Parathyroid adenoma (tissue), 2 donors: ENCODE measurements around the gene INPPL1.

Experiments
- H2AFZ ChIP-seq: fragments of 300-600 bp; sonication (generic); one replicate; pipeline ENCODE4 v1.7.0; 2017; ENCODE audit warnings: antibody characterized with exemption, mild to moderate bottlenecking
- H3K27ac ChIP-seq: fragments of 300-600 bp; sonication (generic); one replicate; pipeline ENCODE4 v1.7.0; 2017
- H3K27me3 ChIP-seq: fragments of 300-600 bp; sonication (generic); one replicate; pipeline ENCODE4 v1.7.0; 2017; ENCODE audit warnings: low read length; ENCODE audit not compliant: control insufficient read depth, insufficient read depth
- H3K36me3 ChIP-seq: fragments of 300-600 bp; sonication (generic); one replicate; pipeline ENCODE4 v1.7.0; 2017; ENCODE audit warnings: low read length; ENCODE audit not compliant: control insufficient read depth, insufficient read depth
- H3K4me1 ChIP-seq: fragments of 300-600 bp; sonication (generic); one replicate; pipeline ENCODE4 v1.7.0; 2017; ENCODE audit warnings: control low read depth
- H3K4me2 ChIP-seq: fragments of 300-600 bp; sonication (generic); one replicate; pipeline ENCODE4 v1.7.0; 2017; ENCODE audit warnings: low read length
- H3K4me3 ChIP-seq: fragments of 300-600 bp; sonication (generic); one replicate; pipeline ENCODE4 v1.7.0; 2017; ENCODE audit warnings: low read depth, low read length
- H3K79me2 ChIP-seq: fragments of 300-600 bp; sonication (generic); one replicate; pipeline ENCODE4 v1.7.0; 2017; ENCODE audit warnings: control low read depth
- H3K9ac ChIP-seq: fragments of 300-600 bp; sonication (generic); one replicate; pipeline ENCODE4 v1.7.0; 2017; ENCODE audit warnings: mild to moderate bottlenecking
- H3K9me3 ChIP-seq: fragments of 300-600 bp; sonication (generic); one replicate; pipeline ENCODE4 v1.7.0; 2017; ENCODE audit warnings: low read length; ENCODE audit not compliant: control insufficient read depth
- CTCF ChIP-seq: fragments of 300-600 bp; sonication (generic); IDR thresholded peaks from one replicate; pipeline ENCODE4 v1.7.0; 2017; ENCODE audit warnings: antibody characterized with exemption, mild to moderate bottlenecking
- donor health status: primary hyperparathyroidism.

INPPL1 gene

GRCh38 chr11:72228229-72228843, 3.8 kb downstream of the INPPL1 start:
- Histone ChIP-seq H3K36me3 (no peaks in the 10 kb centered on the region), H3K4me2 (no peak overlapping the region), H3K4me1 (no peaks in the 10 kb centered on the region), H3K79me2 (no peaks in the 10 kb centered on the region), H2AFZ (no peak overlapping the region), H3K9ac (no peak overlapping the region), H3K4me3 (no peak overlapping the region), H3K9me3 (no peaks in the 10 kb centered on the region), H3K27ac (no peak overlapping the region), H3K27me3 (no peaks in the 10 kb centered on the region)
- no peak for TF ChIP-seq CTCF

DNA sequence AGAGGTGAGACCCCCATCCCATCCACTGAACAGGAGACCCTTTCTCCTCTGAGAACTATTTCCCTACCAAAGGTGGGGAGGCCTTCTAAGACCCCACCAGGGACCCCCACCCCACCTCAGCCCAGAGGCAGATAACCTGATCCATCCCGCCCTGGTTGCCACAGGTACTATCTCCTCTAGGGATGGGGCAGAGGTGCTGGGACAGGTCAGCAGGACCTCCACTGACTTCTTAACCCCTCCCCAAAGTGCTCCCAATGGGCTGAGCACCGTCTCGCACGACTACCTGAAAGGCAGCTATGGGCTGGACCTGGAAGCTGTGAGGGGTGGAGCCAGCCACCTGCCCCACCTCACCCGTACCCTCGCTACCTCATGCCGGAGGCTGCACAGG, 4.3 kb downstream of the INPPL1 start:
- Histone ChIP-seq H3K4me2 (no peak overlapping the region), H3K36me3 (no peaks in the 10 kb centered on the region), H3K79me2 (no peaks in the 10 kb centered on the region), H3K9ac (no peak overlapping the region), H3K9me3 (no peaks in the 10 kb centered on the region), H3K27me3 (no peaks in the 10 kb centered on the region), H3K4me3 (no peak overlapping the region), H3K4me1 (no peaks in the 10 kb centered on the region), H2AFZ (no peak overlapping the region), H3K27ac (no peak overlapping the region)
- TF ChIP-seq CTCF, result no peak

DNA sequence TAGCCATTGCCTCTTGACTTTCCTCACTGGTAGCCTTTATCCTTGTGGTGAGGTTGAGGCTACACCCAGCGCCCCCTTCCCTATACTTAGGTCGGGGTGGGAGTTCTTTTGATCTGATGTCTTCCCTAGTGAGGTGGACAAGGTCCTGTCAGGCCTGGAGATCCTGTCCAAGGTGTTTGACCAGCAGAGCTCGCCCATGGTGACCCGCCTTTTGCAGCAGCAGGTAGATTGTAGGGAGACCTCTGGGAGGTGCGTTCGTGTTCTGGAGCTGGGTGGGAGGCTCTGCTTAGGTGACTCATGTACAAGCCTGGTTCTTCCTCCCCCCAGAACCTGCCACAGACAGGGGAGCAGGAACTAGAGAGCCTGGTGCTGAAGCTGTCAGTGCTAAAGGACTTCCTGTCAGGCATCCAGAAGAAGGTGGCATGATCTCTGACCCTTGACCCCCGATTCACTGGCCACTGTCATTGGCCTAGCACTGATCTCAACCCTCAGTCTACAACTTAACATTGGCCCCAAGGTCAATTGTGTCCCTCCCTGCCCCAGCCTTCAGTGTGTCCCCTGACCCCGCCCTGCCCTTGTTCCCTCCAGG, 4.9 kb downstream of the INPPL1 start:
- Histone ChIP-seq H3K79me2 (no peaks in the 10 kb centered on the region), H3K27ac (no peak overlapping the region), H3K4me2 (no peak overlapping the region), H3K4me3 (no peak overlapping the region), H3K36me3 (no peaks in the 10 kb centered on the region), H3K4me1 (no peaks in the 10 kb centered on the region), H2AFZ (no peak overlapping the region), H3K27me3 (no peaks in the 10 kb centered on the region), H3K9me3 (no peaks in the 10 kb centered on the region), H3K9ac (no peak overlapping the region)
- TF ChIP-seq CTCF, result no peak

DNA sequence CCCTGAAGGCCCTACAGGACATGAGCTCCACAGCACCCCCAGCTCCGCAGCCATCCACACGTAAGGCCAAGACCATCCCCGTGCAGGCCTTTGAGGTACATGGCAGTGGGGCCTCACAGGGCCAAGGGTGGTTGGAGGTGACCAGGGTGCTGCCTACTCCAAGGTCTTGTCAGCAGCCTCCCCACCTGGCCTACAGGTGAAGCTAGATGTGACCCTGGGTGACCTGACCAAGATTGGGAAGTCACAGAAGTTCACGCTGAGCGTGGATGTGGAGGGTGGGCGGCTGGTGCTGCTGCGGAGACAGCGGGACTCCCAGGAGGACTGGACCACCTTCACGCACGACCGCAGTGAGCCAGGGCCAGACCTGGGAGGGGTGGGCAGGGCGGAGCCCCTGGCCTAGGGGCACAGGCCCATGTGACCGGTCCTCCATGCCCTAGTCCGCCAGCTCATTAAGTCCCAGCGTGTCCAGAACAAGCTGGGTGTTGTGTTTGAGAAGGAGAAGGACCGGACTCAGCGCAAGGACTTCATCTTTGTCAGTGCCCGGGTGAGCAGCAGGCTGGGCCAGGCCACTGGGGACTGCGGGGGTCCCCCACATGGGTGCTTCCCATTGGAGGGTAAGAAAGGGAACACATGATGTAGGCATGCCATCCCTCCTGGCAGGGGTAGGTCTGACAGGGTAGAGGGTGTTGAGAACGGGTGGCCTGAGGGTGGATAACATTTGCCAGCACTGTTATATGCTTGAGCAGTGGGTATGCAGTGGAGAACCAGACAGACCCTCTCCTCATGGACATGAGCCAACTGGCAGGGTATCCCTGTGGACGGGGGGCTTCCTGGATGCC, 5.6 kb downstream of the INPPL1 start:
- Histone ChIP-seq H3K79me2 (no peaks in the 10 kb centered on the region), H3K4me1 (no peaks in the 10 kb centered on the region), H3K4me3 (no peak overlapping the region), H3K27me3 (no peaks in the 10 kb centered on the region), H3K9me3 (no peaks in the 10 kb centered on the region), H2AFZ (no peak overlapping the region), H3K9ac (no peak overlapping the region), H3K4me2 (no peak overlapping the region), H3K27ac (no peak overlapping the region), H3K36me3 (no peaks in the 10 kb centered on the region)
- no peak for TF ChIP-seq CTCF
